ENCODE measurements around the gene VDAC2.
"Not testable (repeated sequence)": the region's sequence is repeated elsewhere in the genome, so short reads cannot be mapped to it uniquely, and the experiment has no call there.

The VDAC2 gene, protein sequence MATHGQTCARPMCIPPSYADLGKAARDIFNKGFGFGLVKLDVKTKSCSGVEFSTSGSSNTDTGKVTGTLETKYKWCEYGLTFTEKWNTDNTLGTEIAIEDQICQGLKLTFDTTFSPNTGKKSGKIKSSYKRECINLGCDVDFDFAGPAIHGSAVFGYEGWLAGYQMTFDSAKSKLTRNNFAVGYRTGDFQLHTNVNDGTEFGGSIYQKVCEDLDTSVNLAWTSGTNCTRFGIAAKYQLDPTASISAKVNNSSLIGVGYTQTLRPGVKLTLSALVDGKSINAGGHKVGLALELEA

DNA sequence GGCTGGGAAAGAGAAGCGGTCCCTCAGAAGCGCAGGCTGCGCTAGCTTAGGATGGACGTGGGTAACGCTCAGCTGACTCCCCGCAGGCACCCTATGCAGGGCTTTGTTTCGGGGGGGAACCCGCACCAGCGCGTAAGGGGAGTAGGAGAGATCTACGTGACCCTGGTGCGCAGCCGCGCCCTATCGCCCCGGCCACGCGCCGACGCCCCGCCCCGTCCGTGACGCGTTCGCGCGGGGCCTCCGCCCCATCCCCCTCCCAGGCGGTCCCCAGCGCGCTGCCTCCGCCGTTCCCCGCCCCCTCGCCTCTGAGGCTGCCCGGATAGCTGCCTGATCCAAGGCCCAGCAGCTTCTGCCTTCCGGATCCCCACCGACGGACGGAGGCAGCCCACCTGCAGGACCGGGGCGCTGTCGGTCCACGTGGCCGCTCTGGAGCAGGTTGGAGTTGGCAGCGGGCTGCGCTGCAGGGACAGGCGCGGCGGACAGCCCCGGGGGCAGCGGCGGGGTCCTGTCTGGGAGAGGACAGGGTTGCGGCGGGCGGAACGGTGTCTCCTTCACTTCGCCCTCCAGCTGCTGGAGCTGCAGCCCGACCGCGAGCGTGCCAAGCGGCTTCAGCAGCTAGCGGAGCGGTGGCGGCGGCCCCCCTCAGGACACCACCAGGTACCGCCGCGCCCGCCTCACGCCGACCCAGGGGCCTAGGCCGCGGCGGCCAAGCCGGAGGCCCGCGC, at the start of gene VDAC2:
VDAC2 (plus strand) TSS at position 515 of the 725 bp plus-strand sequence. CDS start 363 bp downstream, outside the sequence.
- DNase-seq (ENCODE audit: low read depth in 2 of 2) = peak; percentile 85 to 93

- DNase-seq (ENCODE audit: low read depth in 2 of 2) = no peak
Observed at GRCh38 chr10:75165684-75166622, 44.6 kb upstream of the VDAC2 start.

- no peak for DNase-seq (ENCODE audit: low read depth in 2 of 2)
Observed at GRCh38 chr10:75166623-75166972, 44.0 kb upstream of the VDAC2 start.

GRCh38 chr10:75168275-75168674, 42.3 kb upstream of the VDAC2 start:
- no peak for DNase-seq (ENCODE audit: low read depth in 2 of 2)

GRCh38 chr10:75170215-75170614, 40.4 kb upstream of the VDAC2 start:
- DNase-seq (ENCODE audit: low read depth in 2 of 2) = no peak

DNA sequence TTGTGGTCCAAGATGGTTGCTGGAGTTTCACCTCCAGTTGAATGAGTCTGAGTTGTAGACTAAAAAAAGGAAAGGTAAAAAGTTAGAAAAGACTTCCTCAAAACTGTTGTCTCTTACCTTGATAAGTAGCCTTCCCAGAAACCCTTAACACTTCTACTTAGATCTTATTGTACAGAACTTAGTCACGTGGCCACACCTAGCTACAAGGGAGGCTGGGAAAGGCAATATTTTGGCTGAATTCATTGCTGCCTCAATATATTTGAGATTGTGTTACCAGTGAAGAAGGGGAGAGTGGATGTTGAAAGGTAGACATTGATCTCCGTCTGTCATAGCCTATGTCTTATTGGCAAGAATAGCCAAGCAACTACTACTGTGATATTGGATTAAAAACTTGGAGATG, 35.5 kb upstream of the VDAC2 start:
- no peak for DNase-seq (ENCODE audit: low read depth in 2 of 2)

- no peak for DNase-seq (ENCODE audit: low read depth in 2 of 2)
Observed at GRCh38 chr10:75176046-75176445, 34.5 kb upstream of the VDAC2 start.

DNA sequence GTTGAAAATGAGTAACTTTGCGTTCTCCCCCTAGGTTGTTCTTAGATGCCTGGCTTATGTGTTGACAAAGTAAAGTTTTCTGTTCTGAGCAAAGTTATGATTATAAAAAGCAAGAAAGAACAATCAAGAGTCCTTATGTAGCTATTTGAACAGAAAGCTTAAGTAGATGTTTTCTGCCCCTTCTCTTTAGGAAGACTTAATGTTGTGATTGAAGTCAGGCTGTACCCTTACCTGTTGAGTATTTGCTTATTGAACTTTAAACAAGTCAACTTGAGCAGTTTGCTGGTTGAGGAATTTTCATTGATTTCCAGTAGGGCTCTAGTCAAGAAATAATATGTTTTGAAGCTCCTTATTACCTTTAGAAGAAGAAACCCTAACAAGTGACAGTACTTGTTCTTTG, 33.9 kb upstream of the VDAC2 start:
- no peak for DNase-seq (ENCODE audit: low read depth in 2 of 2)

DNA sequence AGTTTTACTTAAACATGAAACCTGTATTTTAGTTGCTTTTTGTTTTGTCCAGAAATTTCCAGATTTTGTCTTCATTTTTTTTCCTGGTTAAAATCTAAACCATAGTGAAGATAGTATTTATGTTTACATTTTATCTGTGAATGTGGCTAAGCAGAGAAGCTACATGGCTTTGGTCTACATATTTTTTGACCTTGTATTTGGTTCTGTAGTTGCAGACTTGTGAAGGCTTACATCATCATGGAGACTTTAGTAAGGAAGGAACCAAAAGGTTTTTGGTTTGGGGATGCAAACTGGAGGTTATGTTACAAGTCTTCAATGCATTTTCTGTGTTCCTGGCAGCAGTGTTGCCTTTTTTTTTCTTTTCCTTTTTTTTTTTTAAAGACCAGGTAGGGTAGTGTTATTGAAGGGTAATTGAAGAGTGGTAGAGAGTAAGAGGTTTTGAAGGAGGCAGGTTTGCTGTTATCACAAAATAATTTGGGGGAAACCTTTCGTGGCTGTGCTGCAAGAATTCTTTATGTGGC, 30.9 kb upstream of the VDAC2 start:
- DNase-seq (ENCODE audit: low read depth in 2 of 2) = no peak

- no peak for DNase-seq (ENCODE audit: low read depth in 2 of 2)
Observed at GRCh38 chr10:75180592-75180991, 30.0 kb upstream of the VDAC2 start.

GRCh38 chr10:75181073-75181472, 29.5 kb upstream of the VDAC2 start:
- no peak for DNase-seq (ENCODE audit: low read depth in 2 of 2)

- no peak for DNase-seq (ENCODE audit: low read depth in 2 of 2)
Observed at GRCh38 chr10:75186310-75186709, 24.3 kb upstream of the VDAC2 start.

DNA sequence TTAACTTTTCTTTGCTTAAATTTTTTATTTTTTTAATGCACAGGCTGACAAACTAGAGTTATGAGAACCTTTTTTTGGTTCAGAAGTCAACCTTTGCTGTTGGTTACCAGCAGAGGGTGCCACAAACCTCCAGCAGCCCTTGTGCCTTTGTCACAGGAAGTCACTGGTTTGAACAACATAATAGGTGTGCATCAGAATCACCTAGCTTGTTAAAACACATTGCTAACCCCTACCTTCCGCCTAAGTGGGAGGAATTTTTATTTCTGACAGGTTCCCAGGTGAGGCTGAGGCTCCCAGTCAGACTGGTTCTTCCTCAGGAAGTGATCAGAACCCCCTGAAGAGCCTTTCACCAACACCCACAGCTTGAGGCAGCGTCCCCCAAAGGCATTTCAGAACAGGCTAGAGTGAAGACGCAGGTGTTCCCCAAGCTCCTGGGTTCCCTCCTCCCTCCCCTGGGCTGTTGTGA, 22.6 kb upstream of the VDAC2 start:
- DNase-seq (ENCODE audit: low read depth in 2 of 2) = peak; percentile 26 to 53

DNA sequence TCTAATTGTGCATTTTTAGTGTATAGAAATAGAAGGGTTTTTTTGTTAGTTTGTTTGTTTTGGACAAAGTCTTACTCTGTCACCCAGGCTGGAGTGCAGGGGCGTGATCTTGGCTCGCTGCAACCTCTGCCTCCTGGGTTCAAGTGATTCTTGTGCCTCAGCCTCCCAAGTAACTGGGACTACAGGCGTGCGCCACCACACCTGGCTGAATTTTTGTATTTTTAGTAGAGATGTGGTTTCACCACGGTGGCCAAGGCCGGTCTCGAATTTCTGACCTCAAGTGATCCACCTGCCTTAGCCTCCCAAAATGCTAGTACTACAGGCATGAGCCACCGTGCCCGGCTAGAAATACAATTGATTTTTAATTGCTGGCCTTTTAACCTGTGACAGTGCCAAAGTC, 22.1 kb upstream of the VDAC2 start:
- not testable (repeated sequence) for DNase-seq (ENCODE audit: low read depth in 2 of 2)

GRCh38 chr10:75189266-75190096, 21.1 kb upstream of the VDAC2 start:
- DNase-seq (ENCODE audit: low read depth in 2 of 2) = no peak

- DNase-seq (ENCODE audit: low read depth in 2 of 2) = no peak
Observed at GRCh38 chr10:75191821-75192568, 18.6 kb upstream of the VDAC2 start.

GRCh38 chr10:75194625-75195024, 16.0 kb upstream of the VDAC2 start:
- not testable (repeated sequence) for DNase-seq (ENCODE audit: low read depth in 2 of 2)

DNA sequence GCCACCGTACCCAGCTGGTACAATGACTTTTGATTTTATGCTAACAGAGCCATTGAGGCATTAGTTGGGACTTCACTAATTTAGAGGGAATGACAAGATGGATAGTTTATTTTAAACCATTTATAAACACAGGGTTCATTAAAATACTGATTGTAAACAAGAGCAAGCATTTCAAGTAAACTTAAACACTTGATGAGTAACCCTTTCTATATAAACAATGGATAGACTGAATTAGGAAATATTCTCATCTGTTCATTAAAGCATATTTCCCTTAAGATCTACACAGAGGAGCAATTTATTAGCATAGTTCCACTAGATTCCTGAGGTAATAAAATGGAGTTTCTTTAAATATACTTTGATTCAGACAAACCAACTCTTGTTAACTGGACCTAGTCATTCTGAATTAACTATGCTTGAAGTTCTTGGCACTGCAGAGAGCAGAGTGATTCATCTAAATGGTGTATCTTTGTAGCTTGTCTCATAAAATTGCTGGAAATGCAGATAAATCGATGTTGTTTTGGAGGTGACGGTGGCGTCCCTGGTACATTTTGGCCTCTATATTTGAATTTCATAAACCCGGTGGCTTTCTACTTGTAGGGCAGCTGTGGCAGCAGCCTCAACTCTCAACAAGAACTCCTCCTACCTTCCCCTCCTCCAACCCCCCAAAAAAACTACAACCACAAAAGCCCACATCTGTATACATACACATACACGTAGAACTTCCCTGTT, 15.4 kb upstream of the VDAC2 start:
- no peak for DNase-seq (ENCODE audit: low read depth in 2 of 2)

DNA sequence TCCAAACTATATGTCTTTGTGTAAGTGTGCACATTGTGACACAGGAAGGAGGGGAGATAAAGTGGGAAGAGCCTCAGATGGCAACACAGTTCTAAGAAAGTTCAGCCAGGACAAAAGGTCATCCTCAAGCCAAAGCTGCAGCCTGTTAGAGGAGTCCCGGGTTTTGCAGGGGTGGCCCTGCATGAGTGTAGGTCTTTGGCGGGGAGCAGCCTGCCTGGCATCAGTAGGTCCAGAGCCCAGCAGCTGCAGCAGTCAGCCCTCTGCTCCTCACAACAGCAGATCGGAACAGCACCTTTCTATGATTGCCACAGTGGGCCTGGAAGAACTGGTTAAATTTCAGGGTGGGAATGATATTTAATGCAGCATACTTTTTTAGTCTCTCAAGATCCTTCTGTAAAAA, 13.5 kb upstream of the VDAC2 start:
- no peak for DNase-seq (ENCODE audit: low read depth in 2 of 2)

- DNase-seq (ENCODE audit: low read depth in 2 of 2) = no peak
Observed at GRCh38 chr10:75197906-75198305, 12.7 kb upstream of the VDAC2 start.

Measured in stimulated activated CD4-positive, alpha-beta T cell treated with anti-CD3 and anti-CD28 coated beads, Interleukin-15, amount 100 ng/mL, for 48 hours (primary cell).